Measurements from ENCODE around the gene RNF167. TPM values are rescaled to one million over a fixed set of nuclear protein-coding genes. Genes with fewer than 3 reads are reported as not detected.

RNF167 gene
- total RNA-seq, 2 donors from 2014 or later, result 76.2 to 95.6 TPM

Small RNA genes lying within 50 kb of the gene (microRNA-seq; reads per million reads assigned to microRNA genes)
- 0 to 0.60 reads per million in 2 donors for gene MIR6864
- 0 to 0.54 reads per million in 2 donors for gene MIR6865

Other genes with a start within 250 kb of the RNF167 start
- 10 to 100 TPM; 36.4 to 38.7 TPM for gene PELP1, start 236.1 kb upstream of the RNF167 start, total RNA-seq
- gene ARRB2, start 229.6 kb upstream of the RNF167 start, total RNA-seq, result 10 to 100 TPM; 30.7 to 43.5 TPM
- gene MED11, start 208.8 kb upstream of the RNF167 start, total RNA-seq, result 10 to 100 TPM; 16.9 to 17.6 TPM
- under 1 TPM; 0.21 to 0.39 TPM for gene ZMYND15, start 200.4 kb upstream of the RNF167 start, total RNA-seq
- 1 to 10 TPM; 6.5 to 8.2 TPM for gene CXCL16, start 200.3 kb upstream of the RNF167 start, total RNA-seq
- gene TM4SF5, start 168.4 kb upstream of the RNF167 start, total RNA-seq, result not detected
- gene VMO1, start 153.9 kb upstream of the RNF167 start, total RNA-seq, result 1 to 10 TPM in 1 of 2 donors, under 1 TPM in 1; 0.81 to 1.1 TPM
- gene GLTPD2, start 151.3 kb upstream of the RNF167 start, total RNA-seq, result not detected
- gene PSMB6, start 144.1 kb upstream of the RNF167 start, total RNA-seq, result 100 to 1,000 TPM; 145 to 147 TPM
- 10 to 100 TPM; 14.7 to 14.9 TPM for gene PLD2, start 133.1 kb upstream of the RNF167 start, total RNA-seq
- 10 to 100 TPM; 40.1 to 42.2 TPM for gene MINK1, start 106.9 kb upstream of the RNF167 start, total RNA-seq
- 1 to 10 TPM; 1.3 to 2.3 TPM for gene C17orf107, start 40.7 kb upstream of the RNF167 start, total RNA-seq
- 100 to 1,000 TPM in 1 of 2 donors, 10 to 100 TPM in 1; 36.8 to 118 TPM for gene CHRNE, start 37.2 kb upstream of the RNF167 start, total RNA-seq
- under 1 TPM; 0.13 to 0.15 TPM for gene GP1BA, start 8.0 kb upstream of the RNF167 start, total RNA-seq
- 100 to 1,000 TPM; 166 to 175 TPM for gene SLC25A11, start 222 bp upstream of the RNF167 start, total RNA-seq
- gene PFN1, start 8.3 kb downstream of the RNF167 start, total RNA-seq, result 100 to 1,000 TPM; 254 to 303 TPM
- 100 to 1,000 TPM; 149 to 228 TPM for gene ENO3, start 10.9 kb downstream of the RNF167 start, total RNA-seq
- 100 to 1,000 TPM; 113 to 128 TPM for gene SPAG7, start 27.5 kb downstream of the RNF167 start, total RNA-seq
- 10 to 100 TPM; 35.5 to 46.1 TPM for gene CAMTA2, start 47.4 kb downstream of the RNF167 start, total RNA-seq
- 1 to 10 TPM; 1.8 to 2.6 TPM for gene INCA1, start 57.3 kb downstream of the RNF167 start, total RNA-seq
- gene KIF1C, start 57.7 kb downstream of the RNF167 start, total RNA-seq, result 100 to 1,000 TPM; 405 to 447 TPM
- under 1 TPM in 1 of 2 donors, not detected in 1; 0.10 TPM for gene SLC52A1, start 95.2 kb downstream of the RNF167 start, total RNA-seq
- gene ZFP3, start 138.2 kb downstream of the RNF167 start, total RNA-seq, result 10 to 100 TPM in 1 of 2 donors, 1 to 10 TPM in 1; 8.6 to 12.5 TPM
- 1 to 10 TPM; 5.1 to 5.7 TPM for gene ZNF232, start 171.6 kb downstream of the RNF167 start, total RNA-seq
- gene USP6, start 175.8 kb downstream of the RNF167 start, total RNA-seq, result under 1 TPM; 0.06 to 0.16 TPM

All from left cardiac atrium (tissue), 2 donors.